ENCODE data around the gene SGIP1. TPM values are rescaled to one million over a fixed set of nuclear protein-coding genes. Genes with fewer than 3 reads are reported as not detected.

The SGIP1 gene
- total RNA-seq, 1 donor: 180 TPM

- TF ChIP-seq, protein P1, sequence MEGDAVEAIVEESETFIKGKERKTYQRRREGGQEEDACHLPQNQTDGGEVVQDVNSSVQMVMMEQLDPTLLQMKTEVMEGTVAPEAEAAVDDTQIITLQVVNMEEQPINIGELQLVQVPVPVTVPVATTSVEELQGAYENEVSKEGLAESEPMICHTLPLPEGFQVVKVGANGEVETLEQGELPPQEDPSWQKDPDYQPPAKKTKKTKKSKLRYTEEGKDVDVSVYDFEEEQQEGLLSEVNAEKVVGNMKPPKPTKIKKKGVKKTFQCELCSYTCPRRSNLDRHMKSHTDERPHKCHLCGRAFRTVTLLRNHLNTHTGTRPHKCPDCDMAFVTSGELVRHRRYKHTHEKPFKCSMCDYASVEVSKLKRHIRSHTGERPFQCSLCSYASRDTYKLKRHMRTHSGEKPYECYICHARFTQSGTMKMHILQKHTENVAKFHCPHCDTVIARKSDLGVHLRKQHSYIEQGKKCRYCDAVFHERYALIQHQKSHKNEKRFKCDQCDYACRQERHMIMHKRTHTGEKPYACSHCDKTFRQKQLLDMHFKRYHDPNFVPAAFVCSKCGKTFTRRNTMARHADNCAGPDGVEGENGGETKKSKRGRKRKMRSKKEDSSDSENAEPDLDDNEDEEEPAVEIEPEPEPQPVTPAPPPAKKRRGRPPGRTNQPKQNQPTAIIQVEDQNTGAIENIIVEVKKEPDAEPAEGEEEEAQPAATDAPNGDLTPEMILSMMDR (IDR thresholded peaks at IDR 0.05; ENCODE audit: insufficient read depth, low read depth, low read length): no peak
- no peak overlapping the region for H3K4me3 ChIP-seq (ENCODE audit: low read depth, low read length)
- DNase-seq (ENCODE audit: low read depth): peak; percentile 89
Measured at GRCh38 chr1:66527686-66528085, 6.3 kb upstream of the SGIP1 start.

DNA sequence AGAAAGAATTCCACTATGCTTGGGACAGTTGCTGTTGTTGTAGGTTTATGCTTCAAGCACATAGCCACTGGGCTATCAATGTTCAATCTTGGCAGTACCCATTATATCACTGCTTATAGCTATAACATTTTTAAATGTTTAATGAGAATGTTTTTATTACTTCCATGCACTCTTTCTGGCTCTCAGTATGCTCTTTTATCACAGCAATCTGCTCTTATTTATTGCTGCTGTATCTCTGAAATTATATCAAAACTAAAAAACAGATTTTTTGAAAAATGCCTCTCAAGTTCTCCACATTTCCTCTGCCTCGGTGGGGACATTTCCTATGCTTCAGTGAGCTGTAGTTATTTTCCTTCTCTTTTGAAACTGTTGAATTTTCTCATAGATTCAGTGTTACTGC lies 5.4 kb upstream of the SGIP1 start:
- DNase-seq (ENCODE audit: low read depth): no peak
- H3K4me3 ChIP-seq (ENCODE audit: low read depth, low read length): no peak overlapping the region
- TF ChIP-seq, protein P1 (IDR thresholded peaks at IDR 0.05; ENCODE audit: insufficient read depth, low read depth, low read length): no peak

- peak overlapping the region; percentile 72 for H3K4me3 ChIP-seq (ENCODE audit: low read depth, low read length)
- TF ChIP-seq, protein P1 (IDR thresholded peaks at IDR 0.05; ENCODE audit: insufficient read depth, low read depth, low read length): no peak
- DNase-seq (ENCODE audit: low read depth): no peak
Measured at GRCh38 chr1:66532214-66532613, 1.7 kb upstream of the SGIP1 start.

DNA sequence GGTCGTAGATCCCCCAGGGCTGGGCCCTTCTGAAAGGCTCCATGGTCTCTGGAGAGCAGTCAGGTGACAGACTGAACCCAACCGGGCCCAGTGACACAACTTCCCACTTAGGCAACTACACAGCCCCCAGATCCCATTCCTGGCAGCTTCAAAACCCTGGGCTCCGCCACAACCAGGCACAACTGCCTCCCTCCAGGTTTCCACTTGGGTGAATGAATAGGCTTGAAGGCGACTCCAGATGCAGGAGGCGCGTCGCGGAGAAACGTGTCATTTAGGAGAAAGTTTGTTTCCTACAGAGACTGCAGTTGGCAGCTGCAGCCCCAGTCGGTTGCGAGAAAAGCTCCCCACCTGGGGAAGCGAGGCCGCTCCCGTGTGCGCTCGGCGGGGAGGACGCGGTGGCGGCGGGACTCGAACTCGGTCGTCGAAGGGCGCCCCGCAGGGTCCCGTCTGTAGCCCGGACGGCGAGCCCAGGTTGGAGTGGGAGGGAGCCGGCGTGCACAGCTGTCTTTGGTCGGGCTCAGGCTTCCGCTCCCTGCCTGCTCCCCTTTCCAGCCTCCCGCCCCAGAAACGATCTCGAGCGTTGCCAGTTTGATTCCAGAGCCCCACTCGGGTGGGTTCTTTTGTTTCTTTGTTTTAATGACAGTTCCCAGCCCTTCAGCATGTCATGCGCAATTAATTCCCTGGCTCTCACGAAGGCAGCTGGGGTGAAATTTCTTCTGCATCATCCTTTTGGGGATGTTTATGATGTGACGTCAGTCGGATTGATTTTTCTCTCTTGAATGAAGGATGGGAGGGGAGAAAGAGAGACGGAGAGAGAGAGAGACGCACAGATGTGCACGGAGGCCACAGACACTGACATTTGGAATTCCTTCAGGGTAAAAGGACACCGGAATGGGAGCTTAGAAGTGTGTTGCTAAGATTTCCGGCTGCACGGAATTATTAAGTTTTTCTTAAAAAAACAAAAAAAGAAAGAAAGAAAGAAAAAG lies 862 bp upstream of the SGIP1 start:
- peak; percentile 93 for DNase-seq (ENCODE audit: low read depth)
- H3K4me3 ChIP-seq (ENCODE audit: low read depth, low read length): peak overlapping the region; percentile 72
- TF ChIP-seq, protein P1 (IDR thresholded peaks at IDR 0.05; ENCODE audit: insufficient read depth, low read depth, low read length): no peak

- TF ChIP-seq, protein P1 (IDR thresholded peaks at IDR 0.05; ENCODE audit: insufficient read depth, low read depth, low read length): no peak
- no peak for DNase-seq (ENCODE audit: low read depth)
- H3K4me3 ChIP-seq (ENCODE audit: low read depth, low read length): peak overlapping the region; percentile 72
Measured at GRCh38 chr1:66535061-66535460, 1.1 kb downstream of the SGIP1 start.

DNA sequence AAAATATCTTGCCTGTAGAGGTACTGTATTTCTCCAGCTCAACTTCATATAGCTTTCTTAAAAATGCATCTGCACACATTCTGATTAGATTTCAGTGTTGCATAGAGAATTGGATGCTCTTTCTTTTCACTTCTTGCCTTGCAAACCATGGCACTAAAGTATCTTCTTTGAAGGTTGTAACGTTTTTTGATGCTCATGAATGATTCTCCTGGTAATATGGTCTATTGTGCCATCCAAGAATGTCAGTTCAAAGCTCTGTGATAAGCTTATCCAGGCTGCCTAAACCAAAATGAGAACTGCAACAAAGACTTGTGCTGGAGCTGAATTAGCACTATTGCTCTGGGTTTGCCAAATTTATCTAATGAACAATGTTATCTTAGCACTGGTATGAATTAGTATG lies 1.9 kb downstream of the SGIP1 start:
- no peak for DNase-seq (ENCODE audit: low read depth)
- H3K4me3 ChIP-seq (ENCODE audit: low read depth, low read length): peak overlapping the region; percentile 72
- TF ChIP-seq, protein P1 (IDR thresholded peaks at IDR 0.05; ENCODE audit: insufficient read depth, low read depth, low read length): no peak
